Activated CD8-positive, alpha-beta memory T cell treated with anti-CD3 and anti-CD28 coated beads, Interleukin-2, amount 50 U/mL, for 4 hours (primary cell): ENCODE data around the gene GPD2.

Experiments
- DNase-seq: peaks from one replicate; pipeline ENCODE4 v3.0.0-alpha.2; 2020

GPD2 gene

DNA sequence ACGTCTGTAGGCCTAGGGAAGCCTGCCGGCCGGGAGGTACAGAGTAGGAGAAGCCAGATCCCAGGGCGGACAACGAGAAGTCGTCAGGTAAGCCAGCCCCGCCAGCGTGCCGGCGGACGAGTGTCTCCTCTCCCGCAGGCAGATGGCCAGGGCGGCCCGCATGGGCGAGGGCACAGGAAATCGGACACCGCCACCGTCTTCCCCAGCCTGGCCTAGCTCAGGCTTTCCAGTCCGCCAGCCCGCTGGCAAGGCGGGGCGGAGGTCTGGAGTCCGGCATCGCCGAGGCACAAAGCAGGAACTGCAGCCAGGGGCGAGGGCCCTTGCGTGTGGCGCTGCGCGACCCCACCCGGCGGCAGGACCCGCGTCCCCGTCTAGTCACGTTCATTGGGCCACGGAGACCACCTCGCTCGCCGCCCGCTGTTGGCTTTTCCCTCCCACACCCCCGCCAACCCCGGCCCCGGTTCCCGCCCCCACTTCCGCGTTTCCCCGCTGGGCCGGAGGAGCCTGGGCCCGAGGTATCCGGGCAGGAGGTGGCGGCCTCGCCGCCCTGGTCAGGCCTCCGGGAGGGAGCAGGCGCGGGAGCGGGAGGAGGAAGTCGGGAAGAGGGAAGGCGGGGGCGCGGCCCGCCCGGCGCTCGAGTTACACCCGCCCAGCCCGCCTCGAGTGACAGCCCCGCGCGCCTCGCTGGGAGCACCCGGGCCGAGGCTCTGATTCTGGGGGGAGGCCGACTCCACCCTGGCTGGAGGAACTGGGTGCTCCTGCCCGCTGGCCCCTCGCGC lies at the start of gene GPD2:
GPD2 (plus strand) TSS at position 662 of the 779 bp plus-strand sequence. CDS start 39,727 bp downstream, outside the sequence.
- DNase-seq = peak; percentile 62

DNA sequence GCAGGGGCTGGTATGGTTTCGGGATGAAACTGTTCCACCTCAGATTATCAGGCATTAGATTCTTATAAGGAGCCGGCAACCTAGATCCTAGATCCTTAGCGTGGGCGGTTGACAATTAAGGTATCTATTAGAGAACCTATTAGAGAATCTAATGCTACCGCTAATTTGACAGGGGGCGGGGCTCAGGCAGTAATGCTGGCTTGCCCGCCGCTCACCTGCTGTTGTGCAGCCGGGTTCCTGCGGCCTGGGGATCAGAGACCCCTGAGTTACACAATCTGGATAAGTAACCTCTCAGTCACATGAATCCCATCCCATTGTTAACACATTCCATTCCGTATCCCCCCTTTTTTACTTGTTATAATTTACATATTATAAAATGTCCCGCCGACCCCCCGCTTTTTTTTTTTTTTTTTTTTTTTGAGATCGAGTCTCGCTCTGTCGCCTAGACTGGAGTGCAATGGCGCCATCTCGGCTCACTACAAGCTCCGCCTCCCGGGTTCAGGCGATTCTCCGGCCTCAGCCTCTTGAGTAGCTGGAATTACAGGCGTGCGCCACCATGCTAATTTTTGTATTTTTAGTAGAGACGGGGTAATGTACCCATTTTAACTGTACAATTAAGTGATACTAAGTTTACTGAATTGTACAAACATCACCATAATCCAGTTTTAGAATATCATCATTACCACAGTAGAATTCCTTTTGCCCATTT lies 42.0 kb upstream of the GPD2 start:
- no peak for DNase-seq

DNA sequence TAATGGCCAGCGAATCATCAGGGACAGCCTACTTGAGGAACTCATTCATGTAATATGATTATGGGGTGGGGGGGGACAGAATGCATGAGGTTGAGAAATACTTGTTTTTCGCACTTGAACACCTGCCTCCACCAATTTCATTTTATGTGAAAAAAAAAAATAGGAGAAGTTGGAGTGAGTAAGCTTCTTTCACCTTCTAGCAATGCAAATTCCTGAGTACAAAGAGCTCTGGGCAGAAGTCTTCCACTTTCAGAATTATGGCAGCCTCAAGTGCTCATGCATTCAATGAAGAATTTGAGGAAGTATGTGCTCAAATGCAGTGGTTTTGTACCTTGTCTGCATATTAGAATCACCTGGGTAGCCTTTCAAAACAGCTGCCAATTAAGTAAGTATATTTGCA lies 40.1 kb upstream of the GPD2 start:
- no peak for DNase-seq

DNA sequence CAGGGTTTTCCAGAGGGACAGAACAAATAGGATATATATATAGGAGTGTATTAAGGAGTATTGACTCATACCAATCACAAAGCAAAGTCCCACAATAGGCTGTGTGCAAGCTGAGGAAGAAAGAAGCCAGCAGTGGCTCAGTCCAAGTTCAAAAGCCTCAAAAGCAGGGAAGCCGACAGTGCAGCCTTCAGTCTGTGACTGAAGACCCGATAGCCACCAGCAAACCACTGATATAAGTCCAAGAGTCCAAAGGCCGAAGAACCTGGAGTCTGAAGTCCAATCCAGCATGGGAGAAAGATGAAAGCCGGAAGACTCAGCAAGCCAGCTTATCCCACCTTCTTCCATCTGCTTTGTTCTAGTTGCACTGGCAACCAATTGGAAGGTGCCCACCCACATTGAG lies 39.0 kb upstream of the GPD2 start:
- DNase-seq = no peak

DNA sequence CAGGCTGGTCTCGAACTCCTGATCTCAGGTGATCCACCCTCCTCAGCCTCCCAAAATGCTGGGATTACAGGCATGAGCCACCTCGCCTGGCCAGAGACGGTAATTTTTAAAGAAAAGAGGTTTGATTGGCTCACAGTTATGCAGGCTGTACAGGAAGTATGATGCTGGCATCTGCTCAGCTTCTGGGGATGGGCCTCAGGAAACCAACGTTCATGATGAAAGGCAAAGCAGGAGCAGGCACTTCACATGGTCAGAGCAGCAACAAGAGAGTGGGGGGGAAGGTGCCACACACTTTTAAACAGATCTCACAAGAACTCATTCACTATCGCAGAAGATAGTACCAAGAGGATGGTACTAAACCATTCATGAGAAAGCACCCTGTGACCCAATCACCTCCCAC lies 38.0 kb upstream of the GPD2 start:
- DNase-seq = no peak

DNA sequence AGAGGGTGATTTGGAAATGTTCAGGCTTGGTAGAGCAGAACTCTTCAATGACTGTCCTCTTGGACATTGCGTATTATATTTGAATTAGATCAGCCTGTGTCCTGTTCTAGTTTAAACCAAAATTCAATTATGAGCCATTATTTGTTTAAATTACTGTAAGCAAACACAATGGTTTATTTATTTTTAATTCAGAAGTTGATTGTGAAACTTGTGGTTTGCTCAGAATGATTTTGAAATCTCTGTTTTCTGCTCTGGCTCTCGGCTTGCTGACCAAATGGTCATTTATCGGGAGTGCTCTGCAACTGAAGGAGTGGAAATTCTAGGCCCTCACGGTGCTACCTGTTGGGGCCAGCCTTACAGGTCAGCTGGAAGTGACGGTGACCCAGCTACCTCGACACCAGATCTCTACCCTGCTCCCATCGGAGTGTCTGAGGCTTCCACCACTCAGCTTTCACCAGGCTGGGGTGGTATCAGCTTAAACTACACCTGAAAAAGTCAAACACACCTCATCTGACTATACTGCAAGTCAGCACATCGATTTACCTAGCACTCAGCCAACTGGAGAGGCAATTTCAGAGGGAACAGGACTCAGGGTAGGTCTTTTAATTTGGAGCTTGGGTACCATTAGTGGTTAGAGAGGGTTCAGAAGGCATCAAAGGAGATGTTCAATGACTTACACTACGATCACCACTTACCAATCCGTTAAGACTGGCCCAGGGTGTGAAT lies 36.8 kb upstream of the GPD2 start:
- no peak for DNase-seq

DNA sequence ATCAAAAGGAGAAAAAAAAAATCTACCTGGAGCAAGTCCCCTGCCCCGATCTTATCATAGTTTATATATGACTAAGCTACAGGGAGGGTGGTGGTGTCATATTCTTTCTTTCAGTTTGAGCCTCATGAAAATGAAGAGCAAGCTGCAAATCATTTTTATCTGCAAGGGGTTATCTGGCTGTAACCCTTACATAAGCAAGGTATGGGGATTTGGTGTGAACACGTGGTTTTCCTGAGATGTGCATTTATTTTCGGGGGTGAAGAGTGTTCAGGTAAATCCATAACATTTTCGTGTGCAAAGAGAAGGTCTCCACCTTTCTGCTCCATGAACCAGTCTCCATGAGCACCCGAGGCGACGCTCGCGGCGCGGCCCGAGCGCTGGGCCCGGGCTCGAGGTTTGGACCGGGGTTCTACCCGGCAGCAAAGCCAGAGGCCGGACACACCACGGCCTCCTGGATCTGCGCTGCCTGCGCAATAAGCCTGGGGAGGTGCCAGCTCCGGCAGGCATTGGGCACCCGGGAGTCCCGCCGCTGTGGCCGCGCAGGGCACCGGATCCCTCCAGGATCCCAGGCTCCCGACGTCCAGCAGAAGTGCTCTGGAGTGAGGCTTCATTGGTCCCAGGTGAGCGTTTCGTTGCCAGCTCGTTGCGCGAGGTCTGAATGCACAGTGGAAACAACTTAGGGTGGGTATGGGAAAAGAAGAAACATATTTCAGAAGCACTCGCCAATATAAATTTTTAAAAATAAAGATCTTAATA lies 36.1 kb upstream of the GPD2 start:
- DNase-seq = peak; percentile 41

DNA sequence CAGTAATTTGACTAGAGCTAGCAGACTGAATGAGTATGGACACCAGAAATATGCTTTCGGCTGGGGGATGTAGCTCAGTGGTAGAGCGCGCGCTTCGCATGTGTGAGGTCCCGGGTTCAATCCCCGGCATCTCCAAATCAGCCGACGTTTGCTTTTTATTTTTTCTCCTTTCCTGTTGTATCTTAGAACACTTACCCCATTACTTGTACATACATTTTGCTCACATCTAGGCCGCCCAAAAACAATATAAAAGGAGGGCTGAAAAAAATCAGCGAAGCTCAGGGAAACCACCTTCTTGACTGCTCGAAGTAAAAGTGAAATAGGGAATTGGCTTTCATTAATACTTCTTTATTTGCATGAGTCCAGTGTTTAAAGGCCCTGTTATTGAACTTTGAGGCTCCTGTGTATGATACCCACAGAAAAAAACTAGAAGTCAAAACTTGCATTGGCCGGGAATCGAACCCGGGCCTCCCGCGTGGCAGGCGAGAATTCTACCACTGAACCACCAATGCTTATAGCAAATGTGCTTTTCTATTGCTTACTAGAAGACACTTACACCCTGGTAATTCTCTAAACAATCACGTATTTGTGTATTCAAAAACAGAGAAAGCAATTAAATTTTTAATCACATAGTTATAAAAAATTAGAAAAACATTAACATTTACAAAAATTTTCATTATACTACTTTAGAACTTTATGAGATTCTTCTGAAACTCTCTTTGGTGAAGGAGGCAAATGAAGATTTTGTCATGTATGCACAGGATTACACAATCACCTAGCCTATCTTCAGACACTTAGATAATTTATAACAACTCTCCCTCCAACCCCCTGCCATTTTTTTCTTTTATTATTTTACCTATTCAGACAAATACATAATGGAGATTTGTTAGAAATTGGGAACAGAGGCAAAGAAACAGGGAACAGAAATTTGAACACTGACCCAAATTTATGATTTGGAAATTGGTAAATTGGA lies 35.2 kb upstream of the GPD2 start:
- peak; percentile 74 for DNase-seq

DNA sequence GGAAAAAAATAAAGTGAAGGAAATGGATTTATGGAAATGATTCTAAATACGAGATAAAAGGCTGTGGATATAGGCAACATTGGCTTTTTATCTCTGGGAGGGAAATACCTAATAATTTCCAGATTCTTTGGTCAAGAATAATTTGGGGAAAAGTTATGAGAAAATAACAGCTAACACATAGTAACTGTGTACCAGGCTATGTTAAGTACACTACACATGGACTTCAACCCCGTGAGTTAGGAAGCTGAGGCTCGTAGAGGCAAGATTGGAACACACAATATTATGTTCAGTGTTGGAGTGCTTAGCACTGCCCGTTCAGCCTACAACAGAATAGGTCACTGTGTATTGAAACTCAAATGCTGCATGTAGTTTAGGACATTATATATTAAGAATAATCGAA lies 34.3 kb upstream of the GPD2 start:
- no peak for DNase-seq

DNA sequence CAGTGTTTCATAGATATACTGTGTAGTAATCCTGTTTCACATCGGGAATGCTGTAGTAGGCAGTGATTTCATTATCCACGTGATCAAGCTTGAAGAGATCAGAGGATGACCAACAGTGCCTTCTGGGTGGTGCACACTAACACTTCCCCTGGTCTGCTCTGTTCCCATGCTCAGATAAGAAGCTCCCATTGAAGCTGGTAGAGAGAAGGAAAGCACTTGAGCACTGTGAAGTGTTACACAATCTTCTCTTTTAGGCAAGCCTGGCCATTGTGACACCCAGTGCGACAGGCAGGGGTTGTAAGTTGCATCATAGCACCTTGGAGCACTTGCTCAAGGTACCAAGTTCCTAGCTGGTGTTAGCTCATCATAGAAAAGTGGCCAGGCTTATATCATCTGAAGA lies 30.6 kb upstream of the GPD2 start:
- DNase-seq = no peak

DNA sequence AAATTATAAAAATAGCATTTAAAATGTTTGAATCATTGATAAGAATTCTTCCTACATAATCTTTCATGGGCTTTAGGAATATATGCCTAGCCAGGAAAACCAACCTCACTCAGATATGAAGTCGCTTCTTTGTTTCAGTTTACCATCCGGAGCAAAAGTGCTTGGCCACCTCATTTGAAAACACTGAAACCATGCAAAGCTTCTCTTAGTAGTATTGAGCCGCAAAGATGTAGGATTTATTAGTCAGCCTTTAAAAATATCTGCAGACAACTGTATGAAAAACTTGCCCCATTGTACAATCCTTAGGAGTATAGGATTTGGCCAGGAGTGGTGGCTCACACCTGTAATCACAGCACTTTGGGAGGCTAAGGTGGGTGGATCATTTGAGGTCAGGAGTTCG lies 24.3 kb upstream of the GPD2 start:
- no peak for DNase-seq

DNA sequence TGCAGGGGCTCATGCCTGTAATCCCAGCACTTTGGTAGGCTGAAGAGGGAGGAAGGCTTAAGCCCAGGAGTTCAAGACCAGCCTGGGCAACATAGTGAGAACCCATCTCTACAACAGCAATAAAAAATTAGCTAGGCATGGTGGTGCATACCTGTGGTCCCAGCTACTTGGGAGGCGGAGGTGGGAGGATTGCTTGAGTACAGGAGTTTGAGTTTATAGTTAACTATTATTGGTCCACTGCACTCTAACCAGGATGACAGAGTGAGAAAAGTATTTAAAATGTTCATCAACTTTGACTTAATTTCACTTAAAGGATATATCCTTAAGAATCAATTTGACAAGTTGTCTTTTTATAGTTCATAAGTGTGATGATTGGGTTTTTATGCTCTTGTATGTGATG lies 14.3 kb upstream of the GPD2 start:
- DNase-seq = no peak

DNA sequence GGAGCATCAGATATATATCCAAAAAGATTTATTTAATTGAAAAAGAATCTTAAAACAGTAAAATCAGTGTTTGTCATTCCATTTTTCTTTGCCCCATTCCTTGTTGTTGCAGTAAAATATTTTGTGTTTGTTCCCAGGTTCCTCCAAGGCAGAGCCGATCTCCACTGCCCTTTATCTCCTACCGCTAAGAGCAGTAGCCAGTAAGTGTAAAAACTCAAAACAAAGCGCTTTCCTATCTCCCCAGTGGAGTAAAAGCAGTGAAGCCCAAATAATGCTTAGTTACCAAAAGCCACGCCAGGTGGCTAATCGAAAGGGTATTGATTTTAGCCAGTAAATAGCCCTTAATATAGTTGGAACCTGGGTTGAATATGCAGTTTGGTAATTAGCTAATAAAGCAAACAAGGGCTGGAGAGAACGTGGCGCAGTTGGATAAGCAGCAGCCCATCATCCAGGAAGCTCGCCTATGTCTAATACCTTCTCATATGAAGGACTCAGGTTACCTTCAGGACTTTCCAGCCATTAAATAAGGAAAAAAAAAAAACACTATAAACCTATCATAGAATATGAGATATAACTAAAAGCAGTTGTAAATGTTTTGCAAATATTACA lies 12.4 kb upstream of the GPD2 start:
- DNase-seq = no peak

DNA sequence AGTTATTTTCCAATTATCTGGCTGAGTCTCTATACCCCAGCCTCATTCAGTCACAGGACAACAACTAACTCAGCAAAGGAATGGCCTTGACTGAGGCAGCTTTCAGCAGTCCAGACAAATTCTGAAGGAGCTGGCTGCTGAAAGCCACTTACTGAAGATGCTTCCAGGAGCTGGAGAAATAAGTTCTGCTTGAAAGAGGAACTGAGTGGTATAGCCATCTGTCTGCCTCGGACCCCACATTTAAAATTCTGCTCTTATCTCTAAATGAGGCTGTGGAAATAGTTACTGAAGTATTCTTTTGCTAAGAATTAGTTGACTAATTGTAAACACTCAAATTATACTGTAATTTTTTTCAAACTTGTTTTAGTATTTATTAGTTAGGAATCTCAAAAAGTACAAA lies 9.1 kb upstream of the GPD2 start:
- no peak for DNase-seq

DNA sequence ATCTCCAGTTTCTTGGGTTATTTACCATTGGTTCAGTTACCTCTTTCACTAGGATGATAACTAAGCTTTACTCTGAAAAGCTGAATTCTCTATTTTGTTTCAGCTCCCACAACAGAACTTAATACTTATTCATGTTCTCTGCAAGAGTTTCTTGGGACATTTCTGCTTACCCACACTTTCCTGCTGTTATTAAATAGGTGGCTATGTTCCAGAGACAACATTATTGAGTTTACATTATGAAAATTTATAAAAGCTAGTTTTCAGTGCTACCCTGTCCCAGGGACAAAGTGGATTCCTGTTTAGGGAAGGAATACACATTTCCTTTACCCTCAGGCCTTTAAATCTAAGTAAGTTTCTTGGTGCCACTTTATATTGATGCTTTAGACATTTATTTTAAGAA lies 7.0 kb upstream of the GPD2 start:
- no peak for DNase-seq

DNA sequence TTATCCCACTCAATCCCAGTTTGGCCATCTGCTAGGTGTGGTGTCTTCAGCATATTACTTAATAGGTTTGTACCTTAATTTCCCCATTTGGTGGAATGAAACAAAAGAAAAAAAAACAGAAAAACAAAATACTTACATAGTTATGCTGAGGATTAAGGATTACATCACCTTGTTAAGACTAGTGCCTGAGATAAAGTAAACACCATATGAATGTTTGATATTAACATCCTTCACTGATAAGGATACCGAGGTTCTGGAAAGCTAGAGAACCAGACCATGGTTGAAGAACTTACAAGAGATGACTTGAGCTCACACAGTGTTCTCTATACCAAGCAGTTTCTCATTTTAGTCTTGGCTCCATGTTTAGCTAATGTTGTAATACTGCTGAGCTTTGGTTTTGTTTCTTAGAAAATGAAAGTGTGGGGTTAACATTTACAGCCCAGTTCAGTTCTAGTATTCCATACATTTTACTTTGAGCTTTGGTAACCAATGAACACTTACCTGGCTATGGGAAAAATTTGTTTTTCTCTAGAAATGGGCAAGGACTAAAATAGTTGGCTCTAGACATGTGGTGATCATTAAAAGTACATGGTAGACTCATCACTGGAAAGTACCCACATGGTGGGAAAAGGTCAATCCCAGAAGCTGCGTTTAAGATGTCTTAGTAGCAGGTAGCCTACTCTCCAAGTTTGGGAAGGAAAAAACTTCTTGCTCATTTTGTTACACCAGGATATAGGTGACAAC lies 5.8 kb upstream of the GPD2 start:
- DNase-seq = no peak

DNA sequence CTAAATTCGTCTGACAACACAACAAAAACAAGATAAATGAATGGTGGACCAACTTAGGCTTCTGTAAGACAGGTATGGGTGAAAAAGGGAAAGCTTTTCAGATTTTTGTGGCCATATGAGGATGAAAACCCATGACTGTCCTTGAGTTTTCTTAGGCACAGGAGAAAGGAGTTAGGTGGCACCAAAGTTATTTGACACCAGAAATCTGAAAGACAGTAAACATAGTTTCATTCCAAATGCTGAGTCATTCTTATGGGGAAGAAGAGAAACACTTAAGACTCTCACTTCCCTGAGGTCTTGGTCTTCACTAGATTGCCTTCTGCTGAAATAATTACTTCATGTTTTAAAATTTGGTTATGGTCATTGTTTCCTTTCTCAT lies 5.2 kb upstream of the GPD2 start:
- no peak for DNase-seq

DNA sequence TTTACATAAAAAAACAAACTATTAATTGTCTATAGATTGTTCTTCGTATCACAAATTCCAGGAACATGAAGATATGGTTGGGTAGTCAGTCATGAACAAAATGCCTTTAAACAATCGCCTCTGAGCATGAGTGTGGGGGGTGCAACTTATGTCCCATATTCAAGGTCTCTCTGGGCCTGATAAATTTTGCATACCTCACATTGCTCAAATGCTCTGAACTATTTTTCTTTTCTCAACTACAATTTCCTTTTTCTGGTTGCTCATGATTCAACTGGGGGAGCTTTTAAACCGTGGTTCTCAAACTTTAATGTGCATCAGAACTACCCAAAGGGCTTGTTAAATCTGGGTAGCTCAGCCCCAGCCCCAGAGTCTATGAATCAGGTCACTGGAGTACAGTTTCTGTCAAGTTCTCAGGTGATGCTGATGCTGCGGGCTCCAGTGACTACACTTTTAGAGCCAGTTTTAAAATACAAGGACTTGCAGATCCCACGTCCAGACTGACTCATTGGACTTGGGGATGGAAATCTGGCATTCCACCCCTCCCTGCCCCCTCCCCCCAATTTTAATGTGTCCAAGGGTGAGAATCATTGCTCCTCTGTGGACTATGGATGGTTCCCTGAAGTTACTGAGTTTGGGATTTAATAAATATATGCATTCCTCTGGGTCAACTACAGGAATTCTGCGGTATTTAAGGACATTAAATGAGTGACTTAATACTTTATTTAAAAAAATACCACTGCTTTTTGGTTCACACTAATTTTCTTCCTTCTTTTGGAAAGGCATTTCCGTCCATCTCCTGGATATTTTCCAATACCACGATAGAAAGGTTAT lies 1.5 kb upstream of the GPD2 start:
- DNase-seq = no peak

DNA sequence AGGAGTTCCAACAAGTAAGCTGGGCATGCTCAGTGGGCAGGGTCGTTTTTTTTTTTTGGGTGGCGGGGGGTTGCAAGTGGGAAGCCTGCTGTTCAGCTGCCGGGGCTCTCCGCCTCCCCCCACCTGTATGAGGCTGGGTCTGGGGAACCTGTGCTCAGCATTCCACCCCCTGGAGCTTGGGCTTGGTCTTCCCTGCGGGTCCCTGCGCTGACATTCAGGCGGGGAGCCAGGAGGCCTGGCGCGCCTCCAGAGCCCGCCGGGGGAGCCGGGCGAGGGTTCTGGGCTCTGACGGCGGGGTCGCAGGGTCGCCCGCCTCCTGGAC lies 822 bp upstream of the GPD2 start:
- DNase-seq = no peak

DNA sequence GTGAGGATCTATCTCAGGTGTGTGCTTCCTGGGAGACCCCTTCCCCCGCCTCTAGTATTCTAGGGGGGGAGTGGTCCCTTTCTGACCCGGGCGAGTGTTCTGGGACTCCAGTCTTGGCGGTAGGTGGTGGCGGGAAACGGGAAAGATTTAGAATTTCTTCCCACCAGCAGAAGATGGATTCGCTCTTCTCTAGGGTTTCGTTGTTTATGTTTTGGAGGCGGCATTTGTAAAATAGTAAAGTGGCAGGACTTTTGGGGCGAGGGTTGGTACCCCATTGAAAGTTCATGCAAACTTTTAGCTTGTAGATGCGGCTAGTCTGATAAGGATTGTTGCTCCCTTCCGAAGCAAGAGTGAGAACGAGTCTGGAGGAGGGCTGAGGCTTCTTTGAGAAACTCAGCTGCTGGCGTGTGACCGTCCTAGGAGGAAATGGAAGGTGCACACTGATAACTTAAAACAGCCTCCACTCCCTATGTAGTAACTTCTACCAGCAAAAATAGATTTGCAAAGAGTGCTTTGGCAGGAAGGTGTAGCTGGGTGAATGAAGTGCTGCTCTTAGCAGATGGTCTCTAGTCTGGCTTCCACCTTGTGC lies 412 bp downstream of the GPD2 start:
- DNase-seq = no peak
